ENCODE results near the gene ANKRD55.
"Not testable (repeated sequence)": the region's sequence is repeated elsewhere in the genome, so short reads cannot be mapped to it uniquely, and the experiment has no call there.

The ANKRD55 gene

GRCh38 chr5:56168066-56168478, 65.1 kb downstream of the ANKRD55 start:
- DNase-seq (ENCODE audit: low spot score), result no peak

- DNase-seq (ENCODE audit: low spot score), result peak; percentile 16
Observed at GRCh38 chr5:56167519-56167918, 65.6 kb downstream of the ANKRD55 start.

DNA sequence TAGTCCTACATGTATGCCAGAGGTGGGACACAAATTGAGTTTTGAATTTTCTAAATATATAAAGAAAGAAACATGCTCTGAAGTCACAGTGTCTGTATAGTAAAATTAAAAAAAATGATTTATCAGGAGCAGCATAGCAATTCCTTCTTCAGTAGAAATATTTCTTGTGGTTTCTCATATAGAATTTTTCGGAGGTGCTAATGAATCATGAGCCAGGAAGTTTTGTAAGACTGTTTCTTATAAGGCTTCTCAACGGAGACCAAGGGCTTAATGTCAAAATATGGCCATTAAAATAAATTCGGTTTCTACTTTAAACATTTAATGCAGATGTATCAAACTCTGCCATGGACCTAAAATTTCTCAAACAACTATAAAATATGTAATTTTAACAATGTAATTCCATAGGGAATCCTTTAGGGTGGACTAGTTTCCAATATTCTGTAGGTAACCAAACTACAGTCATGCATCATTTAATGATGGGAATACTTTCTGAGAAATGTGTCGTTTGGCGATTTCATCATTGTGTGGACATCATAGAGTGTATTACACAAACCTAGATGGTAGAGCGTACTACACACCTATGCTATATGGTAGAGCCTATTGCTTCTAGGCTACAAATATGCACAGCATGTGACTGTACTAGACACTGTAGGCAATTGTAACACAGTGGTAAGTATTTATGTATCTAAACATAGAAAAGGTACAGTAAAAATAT, 66.3 kb downstream of the ANKRD55 start:
- no peak for DNase-seq (ENCODE audit: low spot score)

- no peak for DNase-seq (ENCODE audit: low spot score)
Observed at GRCh38 chr5:56164376-56164775, 68.8 kb downstream of the ANKRD55 start.

DNA sequence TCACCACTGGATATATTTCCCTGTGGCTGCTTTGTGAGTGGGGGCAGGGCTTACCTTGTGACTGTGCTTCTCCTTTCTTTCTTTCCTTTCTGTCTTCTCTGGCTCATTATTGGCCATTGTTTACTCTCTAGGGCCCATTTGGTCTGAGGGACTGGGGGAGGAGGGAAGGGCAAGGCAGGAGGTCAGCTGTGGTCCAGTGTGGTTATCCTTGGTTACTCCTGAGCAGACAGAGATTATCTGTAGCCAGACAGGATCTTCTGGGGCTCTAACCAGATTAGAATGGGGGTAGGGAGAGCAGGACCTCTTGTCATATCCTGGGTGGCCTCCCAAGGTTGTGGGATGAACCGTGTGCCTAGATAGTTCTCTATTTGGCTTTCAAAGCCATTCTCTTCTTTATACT, 71.2 kb downstream of the ANKRD55 start:
- DNase-seq (ENCODE audit: low spot score), result no peak

DNA sequence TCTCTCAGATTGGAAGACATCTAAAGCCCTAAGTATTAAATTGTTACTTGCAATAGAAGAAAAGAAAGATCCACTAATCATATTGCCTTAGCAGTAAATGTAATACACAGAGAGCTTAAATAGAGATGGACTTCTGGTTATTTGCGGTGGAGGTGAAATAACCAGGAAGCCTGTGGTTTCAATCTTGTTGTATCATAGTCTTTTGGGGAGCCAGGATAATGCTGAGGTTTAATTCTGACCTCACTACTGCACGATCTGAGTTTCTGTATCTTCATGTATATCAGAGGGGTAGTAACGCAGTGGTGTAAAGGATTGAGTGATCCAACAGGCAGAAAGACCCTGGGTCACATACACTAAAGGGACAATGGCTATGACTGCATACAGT, 71.7 kb downstream of the ANKRD55 start:
- no peak for DNase-seq (ENCODE audit: low spot score)

GRCh38 chr5:56160723-56161438, 72.2 kb downstream of the ANKRD55 start:
- no peak for DNase-seq (ENCODE audit: low spot score)

DNA sequence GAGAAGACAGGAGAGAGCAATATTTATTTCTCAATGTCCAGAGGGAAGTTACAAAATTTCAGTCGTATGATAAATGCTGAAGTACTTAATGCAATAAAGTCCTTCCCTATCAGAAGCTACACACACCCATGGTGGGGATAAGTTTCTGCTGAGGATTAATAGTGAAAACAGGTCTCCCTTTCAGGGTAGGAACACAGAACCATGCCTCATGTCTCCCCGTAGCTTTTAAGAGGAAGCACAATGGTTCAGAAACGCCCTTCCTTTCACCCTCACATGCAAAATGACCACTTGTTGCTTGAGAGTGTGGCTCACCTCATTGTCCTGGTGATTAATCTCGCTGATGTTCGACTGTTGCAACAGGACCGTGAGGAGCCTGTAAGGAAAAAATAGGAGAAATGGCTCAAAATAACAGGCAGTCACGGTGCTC, 73.6 kb downstream of the ANKRD55 start:
- DNase-seq (ENCODE audit: low spot score), result no peak

DNA sequence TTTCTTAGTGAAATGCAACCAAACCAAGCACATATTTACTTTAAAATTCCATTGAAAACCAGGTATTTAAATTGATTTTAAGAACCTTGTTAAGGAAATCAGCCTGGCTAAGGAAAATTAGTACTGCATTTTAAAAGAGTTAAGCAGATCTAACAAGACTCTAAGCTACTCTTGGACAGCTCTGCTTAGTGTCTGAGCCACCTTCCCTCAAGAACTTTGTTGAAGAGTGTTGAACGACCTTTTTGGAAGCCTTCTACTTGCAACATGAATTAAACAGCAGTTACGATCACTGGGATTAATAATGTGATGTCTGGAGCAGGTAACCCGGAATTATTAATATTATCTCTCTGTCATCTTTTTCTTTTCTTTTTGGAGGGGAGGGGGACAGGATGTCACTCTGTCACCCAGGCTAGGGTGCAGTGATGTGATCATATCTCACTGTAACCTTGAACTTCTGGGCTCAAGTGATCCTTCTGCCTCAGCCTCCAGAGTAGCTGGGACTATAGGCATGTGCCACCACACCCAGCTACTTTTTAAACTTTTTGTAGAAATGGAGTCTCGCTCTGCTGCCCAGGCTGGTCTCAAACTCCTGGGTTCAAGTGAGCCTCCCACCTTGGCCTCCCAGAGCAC, 74.7 kb downstream of the ANKRD55 start:
- no peak for DNase-seq (ENCODE audit: low spot score)

GRCh38 chr5:56157191-56157621, 75.9 kb downstream of the ANKRD55 start:
- not testable (repeated sequence) for DNase-seq (ENCODE audit: low spot score)

- DNase-seq (ENCODE audit: low spot score), result not testable (repeated sequence)
Observed at GRCh38 chr5:56156585-56157190, 76.4 kb downstream of the ANKRD55 start.

DNA sequence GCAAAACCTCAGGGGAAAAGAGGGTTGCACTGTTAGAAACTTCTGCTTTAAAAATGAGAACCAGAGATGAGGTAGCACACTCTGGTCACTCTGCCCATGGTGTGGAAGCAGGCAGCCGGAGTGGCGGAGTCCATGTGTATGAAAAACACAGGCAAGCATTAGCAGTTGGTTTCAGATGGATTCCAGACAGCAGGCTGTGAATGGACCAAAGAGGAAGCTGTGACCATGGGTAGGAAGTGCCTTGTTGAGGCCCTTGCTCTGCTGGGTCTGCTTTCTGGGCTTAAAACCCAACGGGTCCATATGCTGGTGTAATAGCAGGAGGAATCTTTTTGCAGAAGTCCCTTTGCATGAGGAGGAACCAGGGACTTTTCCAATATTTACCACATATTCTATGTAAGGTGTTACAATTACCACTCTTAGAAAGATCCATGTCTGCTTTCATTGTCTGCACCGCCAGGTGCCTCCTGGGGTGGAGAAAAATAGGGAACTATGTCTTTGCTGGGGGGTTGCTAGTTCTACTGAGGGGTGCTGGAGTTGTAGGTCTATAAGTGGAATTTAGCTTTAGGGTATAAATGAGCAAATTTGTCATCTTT, 77.0 kb downstream of the ANKRD55 start:
- DNase-seq (ENCODE audit: low spot score), result no peak

DNA sequence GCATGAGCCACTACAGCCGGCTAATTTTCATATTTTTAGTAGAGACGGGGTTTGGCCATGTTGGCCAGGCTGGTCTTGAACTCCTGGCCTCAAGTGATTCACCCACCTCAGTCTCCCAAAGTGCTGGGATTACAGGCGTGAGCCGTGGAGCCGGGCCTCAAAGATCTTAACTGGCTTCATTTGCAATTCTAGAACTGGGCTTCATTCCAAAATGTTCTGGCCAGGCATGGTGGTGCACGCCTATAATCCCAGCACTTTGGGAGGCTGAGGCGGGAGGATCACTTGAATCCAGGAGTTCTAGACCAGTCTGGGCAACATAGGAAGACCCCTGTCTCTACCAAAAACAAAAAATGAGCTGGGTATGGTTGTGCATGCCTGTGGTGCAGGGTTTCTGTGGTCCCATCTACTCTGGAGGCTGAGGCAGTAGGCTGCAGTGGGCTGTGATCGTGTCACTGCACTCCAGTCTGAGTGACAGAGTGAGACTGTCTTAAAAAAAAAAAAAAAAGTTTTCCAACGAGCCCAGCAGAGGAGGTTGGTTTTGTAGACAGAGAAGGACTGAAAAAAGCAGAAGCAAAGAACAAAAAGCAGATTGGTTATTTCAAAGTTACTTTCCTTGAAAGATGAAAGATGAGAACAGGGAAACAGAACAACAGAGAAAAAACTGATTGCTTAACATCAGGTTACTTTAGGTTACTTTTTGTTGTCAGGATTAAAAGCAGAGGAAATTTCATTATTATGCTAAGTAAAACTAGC, 78.2 kb downstream of the ANKRD55 start:
- DNase-seq (ENCODE audit: low spot score), result no peak

GRCh38 chr5:56152437-56152836, 80.7 kb downstream of the ANKRD55 start:
- no peak for DNase-seq (ENCODE audit: low spot score)

DNA sequence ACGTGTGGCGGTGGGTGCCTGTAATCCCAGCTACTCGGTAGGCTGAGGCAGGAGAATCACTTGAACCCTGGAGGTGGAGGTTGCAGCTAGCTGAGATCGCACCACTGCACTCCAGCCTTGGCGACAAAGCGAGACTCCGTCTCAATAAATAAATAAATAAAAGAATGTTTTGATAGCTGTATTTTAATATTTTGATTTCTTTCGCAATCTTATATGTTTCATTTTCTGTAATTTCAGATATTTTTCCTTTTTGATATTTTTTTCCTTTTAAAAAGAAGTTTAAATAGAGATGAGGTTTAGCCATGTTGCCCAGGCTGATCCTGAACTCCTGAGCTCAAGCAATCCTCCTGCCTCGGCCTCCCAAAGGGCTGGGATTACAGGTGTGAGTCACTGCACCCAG, 82.4 kb downstream of the ANKRD55 start:
- DNase-seq (ENCODE audit: low spot score), result not testable (repeated sequence)

DNA sequence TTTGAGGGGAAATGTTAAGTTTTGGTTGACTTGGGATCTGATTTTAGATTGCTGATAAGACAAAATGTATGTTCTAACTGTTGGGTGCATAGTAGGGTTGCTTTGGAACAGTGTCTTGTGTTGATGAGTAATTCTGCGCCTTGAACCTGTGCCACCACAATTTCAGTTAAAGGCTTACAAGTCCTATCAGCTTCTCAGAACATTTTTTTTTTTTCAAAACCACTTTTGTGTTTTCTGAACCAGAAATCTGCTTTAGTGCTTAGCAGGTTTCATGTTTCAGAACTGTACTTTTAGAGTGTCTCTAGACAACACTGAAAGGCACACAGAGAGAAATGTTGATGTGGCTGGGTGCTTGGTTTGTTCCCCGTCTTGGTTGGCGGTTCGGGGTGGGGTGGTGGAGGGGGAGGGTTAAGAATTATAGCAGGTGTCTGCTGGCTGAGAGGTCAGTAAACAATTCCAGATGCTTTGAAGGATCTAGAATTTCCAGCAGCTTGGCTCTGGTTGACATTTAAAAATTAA, 84.6 kb downstream of the ANKRD55 start:
- DNase-seq (ENCODE audit: low spot score), result no peak

GRCh38 chr5:56147659-56148230, 85.4 kb downstream of the ANKRD55 start:
- DNase-seq (ENCODE audit: low spot score), result no peak

GRCh38 chr5:56147106-56147505, 86.0 kb downstream of the ANKRD55 start:
- DNase-seq (ENCODE audit: low spot score), result no peak

GRCh38 chr5:56146674-56147073, 86.5 kb downstream of the ANKRD55 start:
- no peak for DNase-seq (ENCODE audit: low spot score)

DNA sequence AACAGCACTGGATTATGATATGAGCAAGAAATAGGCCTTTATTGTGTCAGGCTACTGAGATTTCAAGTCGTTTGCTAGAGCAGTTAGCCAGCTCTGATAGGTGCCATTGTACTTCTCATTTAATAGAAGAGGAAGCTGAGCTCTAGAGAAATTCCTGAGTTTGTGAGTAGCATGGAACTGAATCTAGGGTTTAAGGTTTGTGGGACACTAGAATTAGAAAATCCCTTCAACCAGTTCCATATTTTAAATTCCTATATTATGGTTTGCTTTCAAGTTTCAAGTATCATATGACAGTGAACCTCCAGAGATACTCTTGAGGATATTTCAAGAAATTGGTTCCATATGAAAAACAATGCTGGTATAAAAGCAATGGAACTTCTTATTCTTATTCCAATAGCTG, 87.6 kb downstream of the ANKRD55 start:
- no peak for DNase-seq (ENCODE audit: low spot score)

GRCh38 chr5:56145106-56145505, 88.0 kb downstream of the ANKRD55 start:
- DNase-seq (ENCODE audit: low spot score), result no peak
